Neural progenitor cell (in vitro differentiated cells): Measurements from ENCODE around the gene GSDMA.

Experiments
- CTCF ChIP-seq: fragments of 200-600 bp; sonication (generic); IDR thresholded peaks from 2 replicates; pipeline ENCODE4 v1.5.1; 2017; ENCODE audit warnings: antibody characterized with exemption, mild to moderate bottlenecking
- EZH2phosphoT487 ChIP-seq: fragments of 200-600 bp; sonication (generic); IDR thresholded peaks from 2 replicates; pipeline ENCODE4 v1.6.1; 2017; ENCODE audit warnings: antibody characterized with exemption

- no peak for TF ChIP-seq EZH2phosphoT487
- TF ChIP-seq CTCF, result no peak
Measured at GRCh38 chr17:39954876-39955275, 7.9 kb upstream of the GSDMA start.
